NCI-H1930 (cell line): Measurements from ENCODE around the gene HOXA6.

Experiments
- DNase-seq, 2 experiments: peaks; one replicate each; lab custom pipeline; 2025; lab: John Stamatoyannopoulos, UW

The HOXA6 gene

GRCh38 chr7:27161214-27161720 lies 13.7 kb upstream of the HOXA6 start:
- no peak for DNase-seq

GRCh38 chr7:27160546-27161213 lies 13.1 kb upstream of the HOXA6 start:
- peak; percentile 54 to 78 for DNase-seq

GRCh38 chr7:27160145-27160545 lies 12.6 kb upstream of the HOXA6 start:
- DNase-seq = no peak

GRCh38 chr7:27159266-27160144 lies 11.9 kb upstream of the HOXA6 start:
- no peak for DNase-seq

- DNase-seq = no peak
These were observed 11.1 kb upstream of the HOXA6 start for GRCh38 chr7:27158436-27159265.

DNA sequence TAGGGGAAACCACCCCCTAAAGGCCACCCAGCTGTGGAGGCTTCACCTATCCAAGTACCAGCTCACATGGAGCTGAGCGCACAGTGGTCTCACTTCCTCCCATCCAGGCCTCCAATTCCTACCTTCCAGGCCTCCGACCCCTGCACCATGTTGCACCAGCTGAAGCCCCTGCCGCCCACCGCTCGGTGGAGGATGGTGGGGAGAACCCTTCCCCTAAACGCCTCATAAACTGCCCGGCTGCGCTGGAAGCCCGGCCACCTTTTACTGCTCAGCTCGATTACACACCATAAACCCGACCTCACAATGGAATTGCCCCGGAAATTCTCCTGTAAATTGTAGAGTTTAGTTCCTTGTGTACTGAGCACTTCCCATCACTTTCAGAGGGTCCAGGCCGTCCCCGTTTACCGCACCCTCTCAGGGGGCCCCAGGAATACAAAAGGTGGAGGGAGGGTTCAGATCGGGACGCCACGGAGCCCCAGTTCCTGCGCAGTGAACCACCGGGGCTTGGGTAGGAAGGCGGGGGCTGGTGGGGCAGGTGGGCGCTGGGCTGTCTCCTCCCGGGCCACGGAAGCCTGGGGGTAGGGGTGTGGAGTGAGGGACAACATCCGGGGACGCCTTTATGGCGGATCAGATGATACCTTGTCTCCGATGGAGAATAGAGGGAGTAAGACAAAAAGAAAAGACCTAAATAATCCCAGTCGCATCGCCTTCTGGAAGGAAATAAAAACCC lies 10.3 kb upstream of the HOXA6 start:
- no peak for DNase-seq

GRCh38 chr7:27156916-27157701 lies 9.5 kb upstream of the HOXA6 start:
- DNase-seq = no peak

GRCh38 chr7:27156508-27156898 lies 8.9 kb upstream of the HOXA6 start, which contains the start of gene HOXA7:
Gene HOXA7, minus strand, starts transcription at chr7:27156675. Its CDS starts 130 bp downstream, at chr7:27156545.
- peak; percentile 53 to 65 for DNase-seq

DNA sequence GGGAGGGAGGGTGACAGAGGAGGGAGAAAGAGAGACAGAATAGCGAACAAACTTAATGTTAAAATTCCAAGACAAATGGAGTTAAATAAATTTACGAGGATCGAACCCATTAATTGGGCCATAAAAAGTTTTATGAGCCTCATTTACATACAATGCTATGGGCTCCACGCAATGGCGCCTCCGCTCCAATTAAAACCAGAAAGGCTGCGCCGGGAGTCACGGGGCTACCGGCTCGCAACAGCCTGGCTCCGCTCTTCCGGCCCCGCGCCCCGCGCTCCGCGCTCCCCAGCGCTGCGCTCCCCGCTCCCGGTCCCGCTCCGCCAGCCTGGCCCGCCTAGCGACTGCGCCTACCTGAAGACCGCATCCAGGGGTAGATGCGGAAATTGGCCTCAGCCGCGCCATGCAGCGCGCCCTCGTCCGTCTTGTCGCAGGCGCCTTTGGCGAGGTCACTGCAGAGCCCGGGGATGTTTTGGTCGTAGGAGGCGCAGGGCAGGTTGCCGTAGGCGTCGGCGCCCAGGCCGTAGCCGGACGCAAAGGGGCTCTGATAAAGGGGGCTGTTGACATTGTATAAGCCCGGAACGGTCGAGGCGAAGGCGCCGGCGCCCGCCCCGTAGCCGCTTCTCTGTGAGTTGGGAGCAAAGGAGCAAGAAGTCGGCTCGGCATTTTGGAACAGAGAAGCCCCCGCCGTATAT lies 8.4 kb upstream of the HOXA6 start:
- DNase-seq = peak in 1 of 2 experiments; percentile 28

- no peak for DNase-seq
These were observed 7.6 kb upstream of the HOXA6 start for GRCh38 chr7:27154901-27155815.

GRCh38 chr7:27154369-27154768 lies 6.8 kb upstream of the HOXA6 start:
- DNase-seq = no peak

- DNase-seq = no peak
These were observed 6.0 kb upstream of the HOXA6 start for GRCh38 chr7:27153526-27153925.

GRCh38 chr7:27152816-27153442 lies 5.4 kb upstream of the HOXA6 start:
- no peak for DNase-seq

- no peak for DNase-seq
These were observed 4.6 kb upstream of the HOXA6 start, which contains the start of gene HOXA3 for GRCh38 chr7:27151931-27152815. Gene HOXA3, minus strand, starts transcription at chr7:27152583. Its CDS starts 41,943 bp downstream, at chr7:27110640.

- peak in 1 of 2 experiments; percentile 24 for DNase-seq
These were observed 3.9 kb upstream of the HOXA6 start for GRCh38 chr7:27151341-27151930.

DNA sequence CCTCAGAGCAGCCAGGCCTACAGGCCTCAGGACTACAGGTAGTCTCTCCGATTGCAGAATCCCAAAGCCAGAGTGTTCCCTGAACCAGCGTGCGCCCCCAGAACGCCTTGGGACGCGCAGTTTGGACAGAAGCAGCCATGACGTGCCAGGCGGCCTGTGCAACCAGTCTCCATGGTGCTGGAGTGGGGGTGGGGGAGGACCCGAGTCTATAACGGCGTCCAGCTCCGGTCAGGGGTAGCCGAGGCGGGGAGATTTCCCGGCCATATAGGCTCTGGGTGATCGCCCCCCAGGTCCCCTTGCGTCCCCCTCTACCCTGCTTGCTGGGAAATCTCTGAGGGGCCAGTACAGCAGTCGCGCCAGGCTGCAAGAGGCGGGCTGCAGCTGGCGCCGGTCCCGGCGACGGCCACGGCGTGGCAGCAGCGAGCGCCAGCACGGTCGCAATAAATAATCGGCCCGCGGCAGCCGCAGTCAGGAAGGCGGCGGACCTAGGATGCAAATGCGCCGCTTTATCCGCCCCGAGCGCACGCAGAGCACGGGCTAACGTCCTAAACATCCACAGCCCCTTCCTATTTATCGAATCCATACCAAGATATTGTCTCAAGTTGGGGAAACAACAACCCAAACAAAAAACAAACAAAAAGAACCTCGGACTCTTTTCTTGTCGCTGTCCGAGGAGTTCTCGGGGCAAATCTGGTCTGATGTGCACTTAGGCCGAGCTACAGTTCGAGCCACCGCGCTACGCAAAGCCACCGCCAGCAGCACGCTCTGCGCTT lies 3.2 kb upstream of the HOXA6 start:
- peak; percentile 44 to 64 for DNase-seq
